Keratinocyte (primary cell): ENCODE measurements around the gene ID1.

Experiments used
- CTCF ChIP-seq, 3 experiments: IDR thresholded peaks in 1 of 3; conservative IDR thresholded peaks in 1 of 3; optimal IDR thresholded peaks in 1 of 3; 2 replicates in 2 of 3; 3 replicates in 1 of 3; pipeline versions ENCODE3 to v1.5.1; 2011; ENCODE audit warnings: low read length in 3 of 3, mild to moderate bottlenecking in 3 of 3, moderate library complexity in 2 of 3, control low read depth in 1 of 3, inconsistent platforms in 1 of 3; ENCODE audit not compliant: insufficient read depth in 2 of 3; ENCODE audit errors: extremely low read depth in 1 of 3
- EZH2 ChIP-seq: IDR thresholded peaks from one replicate; pipeline ENCODE4 v1.6.1; 2012; ENCODE audit warnings: inconsistent platforms, mild to moderate bottlenecking, low read length, moderate library complexity

GRCh38 chr20:31632548-31633338 is 27.7 kb downstream of the ID1 start:
- no peak for TF ChIP-seq CTCF (optimal IDR thresholded peaks at IDR 0.05 in 1 of 3, IDR thresholded peaks at IDR 0.05 in 1 of 3, conservative IDR thresholded peaks at IDR 0.05 in 1 of 3; ENCODE audit: extremely low read depth in 1 of 3, insufficient read depth in 2 of 3, low read length in 3 of 3)
- TF ChIP-seq EZH2: no peak
